HepG2 (cell line): ENCODE measurements around the gene PCDH7. TPM values are rescaled to one million over a fixed set of nuclear protein-coding genes. Genes with fewer than 3 reads are reported as not detected.

Experiments used
- ASH2L ChIP-seq: fragments of 300-600, 200-600 bp; sonication (generic); IDR thresholded peaks from 2 replicates; pipeline ENCODE4 v1.7.0; 2017; ENCODE audit warnings: low read depth, mild to moderate bottlenecking, moderate library complexity, mixed read lengths, low read length; ENCODE audit not compliant: insufficient read length
- GTF2F1 ChIP-seq: fragments of 150-350 bp; IDR thresholded peaks from 2 replicates; pipeline ENCODE4 v1.6.1; 2014; ENCODE audit warnings: low read length
- KLF6 ChIP-seq: IDR thresholded peaks from 2 replicates; pipeline ENCODE4 v1.8.0; 2016; ENCODE audit warnings: missing biosample characterization, missing genetic modification reagents
- MTA1 ChIP-seq: sonication (generic); formaldehyde crosslinking; IDR thresholded peaks from 2 replicates; pipeline ENCODE4 v1.4.0; 2020; ENCODE audit warnings: missing genetic modification reagents, mild to moderate bottlenecking, borderline replicate concordance
- ZFP1 ChIP-seq: IDR thresholded peaks from 2 replicates; pipeline ENCODE4 v1.6.1; 2016
- ZKSCAN1 ChIP-seq: fragments of 150-350 bp; IDR thresholded peaks from 2 replicates; pipeline ENCODE4 v1.6.1; 2014; ENCODE audit warnings: low read length
- ZNF510 ChIP-seq: sonication (generic); formaldehyde crosslinking; IDR thresholded peaks from 2 replicates; pipeline ENCODE4 v1.4.0; 2020; ENCODE audit warnings: low read depth, mild to moderate bottlenecking, missing genetic modification reagents
- ZNF576 ChIP-seq: sonication (generic); formaldehyde crosslinking; IDR thresholded peaks from 2 replicates; pipeline ENCODE4 v1.4.0; 2020; ENCODE audit warnings: mild to moderate bottlenecking, missing genetic modification reagents
- ZNF704 ChIP-seq: sonication (generic); formaldehyde crosslinking; IDR thresholded peaks from 2 replicates; pipeline ENCODE4 v1.8.1; 2023; ENCODE audit warnings: mild to moderate bottlenecking, inconsistent platforms, moderate library complexity, missing genetic modification reagents, borderline replicate concordance
- polyA plus RNA-seq, 8 experiments: library from polyadenylated mRNA; depleted of rRNA in 3 of 8; stranded (reverse) in 7 of 8; unstranded in 1 of 8; fragments of >200 nt; fragmentation: Illumina TruSeq in 4 of 8; extraction: Trizol in 4 of 8; gene quantifications; 2 replicates each; pipeline versions ENCODE4 v1.2.1 to v1.2.3, GENCODE V29; 2011 to 2016; ENCODE audit warnings: low read depth in 4 of 8, missing spikeins in 1 of 8, mixed read lengths in 1 of 8; ENCODE audit not compliant: insufficient read depth in 1 of 8
- total RNA-seq, 5 experiments: library from RNA; depleted of rRNA; stranded (reverse); fragments of >200 nt; fragmentation: Illumina TruSeq; extraction: Trizol; gene quantifications; 2 replicates each; pipeline ENCODE4 v1.2.3, GENCODE V29; 2016; ENCODE audit warnings: low read depth in 1 of 5
- TF ChIP-seq, protein P1 (sequence below): sonication (generic); formaldehyde crosslinking; IDR thresholded peaks from 2 replicates; pipeline ENCODE4 v1.9.0; 2021; ENCODE audit warnings: missing genetic modification reagents, borderline replicate concordance
- TF ChIP-seq, protein P2 (sequence below): sonication (generic); formaldehyde crosslinking; IDR thresholded peaks from 2 replicates; pipeline ENCODE4 v1.5.1; 2020; ENCODE audit warnings: mild to moderate bottlenecking, missing genetic modification reagents, borderline replicate concordance

The PCDH7 gene
- total and polyA plus RNA-seq, 2 of the 13 experiments (the other 11 are each of a cell fraction or from before 2014, with no cell fraction given), result not detected

- TF ChIP-seq, protein P1, sequence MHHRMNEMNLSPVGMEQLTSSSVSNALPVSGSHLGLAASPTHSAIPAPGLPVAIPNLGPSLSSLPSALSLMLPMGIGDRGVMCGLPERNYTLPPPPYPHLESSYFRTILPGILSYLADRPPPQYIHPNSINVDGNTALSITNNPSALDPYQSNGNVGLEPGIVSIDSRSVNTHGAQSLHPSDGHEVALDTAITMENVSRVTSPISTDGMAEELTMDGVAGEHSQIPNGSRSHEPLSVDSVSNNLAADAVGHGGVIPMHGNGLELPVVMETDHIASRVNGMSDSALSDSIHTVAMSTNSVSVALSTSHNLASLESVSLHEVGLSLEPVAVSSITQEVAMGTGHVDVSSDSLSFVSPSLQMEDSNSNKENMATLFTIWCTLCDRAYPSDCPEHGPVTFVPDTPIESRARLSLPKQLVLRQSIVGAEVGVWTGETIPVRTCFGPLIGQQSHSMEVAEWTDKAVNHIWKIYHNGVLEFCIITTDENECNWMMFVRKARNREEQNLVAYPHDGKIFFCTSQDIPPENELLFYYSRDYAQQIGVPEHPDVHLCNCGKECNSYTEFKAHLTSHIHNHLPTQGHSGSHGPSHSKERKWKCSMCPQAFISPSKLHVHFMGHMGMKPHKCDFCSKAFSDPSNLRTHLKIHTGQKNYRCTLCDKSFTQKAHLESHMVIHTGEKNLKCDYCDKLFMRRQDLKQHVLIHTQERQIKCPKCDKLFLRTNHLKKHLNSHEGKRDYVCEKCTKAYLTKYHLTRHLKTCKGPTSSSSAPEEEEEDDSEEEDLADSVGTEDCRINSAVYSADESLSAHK (CRISPR knock-in tag), result no peak
- TF ChIP-seq, protein P2, sequence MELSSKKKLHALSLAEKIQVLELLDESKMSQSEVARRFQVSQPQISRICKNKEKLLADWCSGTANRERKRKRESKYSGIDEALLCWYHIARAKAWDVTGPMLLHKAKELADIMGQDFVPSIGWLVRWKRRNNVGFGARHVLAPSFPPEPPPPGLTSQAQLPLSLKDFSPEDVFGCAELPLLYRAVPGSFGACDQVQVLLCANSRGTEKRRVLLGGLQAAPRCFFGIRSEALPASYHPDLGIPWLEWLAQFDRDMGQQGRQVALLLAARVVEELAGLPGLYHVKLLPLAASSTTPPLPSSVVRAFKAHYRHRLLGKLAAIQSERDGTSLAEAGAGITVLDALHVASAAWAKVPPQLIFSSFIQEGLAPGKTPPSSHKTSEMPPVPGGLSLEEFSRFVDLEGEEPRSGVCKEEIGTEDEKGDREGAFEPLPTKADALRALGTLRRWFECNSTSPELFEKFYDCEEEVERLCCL, result no peak
- TF ChIP-seq ZFP1 (CRISPR knock-in tag), result no peak
- no peak for TF ChIP-seq ZKSCAN1
- no peak for TF ChIP-seq ASH2L
- TF ChIP-seq ZNF704 (CRISPR knock-in tag), result no peak
- TF ChIP-seq GTF2F1, result no peak
- TF ChIP-seq KLF6 (CRISPR knock-in tag), result no peak
- TF ChIP-seq MTA1, result no peak
- no peak for TF ChIP-seq ZNF576
- TF ChIP-seq ZNF510 (CRISPR knock-in tag), result no peak
These were observed 5.4 kb downstream of the PCDH7 start (continued) for GRCh38 chr4:30725562-30725961.
